ENCODE data around the gene CCDC33.

- TF ChIP-seq, protein P1, sequence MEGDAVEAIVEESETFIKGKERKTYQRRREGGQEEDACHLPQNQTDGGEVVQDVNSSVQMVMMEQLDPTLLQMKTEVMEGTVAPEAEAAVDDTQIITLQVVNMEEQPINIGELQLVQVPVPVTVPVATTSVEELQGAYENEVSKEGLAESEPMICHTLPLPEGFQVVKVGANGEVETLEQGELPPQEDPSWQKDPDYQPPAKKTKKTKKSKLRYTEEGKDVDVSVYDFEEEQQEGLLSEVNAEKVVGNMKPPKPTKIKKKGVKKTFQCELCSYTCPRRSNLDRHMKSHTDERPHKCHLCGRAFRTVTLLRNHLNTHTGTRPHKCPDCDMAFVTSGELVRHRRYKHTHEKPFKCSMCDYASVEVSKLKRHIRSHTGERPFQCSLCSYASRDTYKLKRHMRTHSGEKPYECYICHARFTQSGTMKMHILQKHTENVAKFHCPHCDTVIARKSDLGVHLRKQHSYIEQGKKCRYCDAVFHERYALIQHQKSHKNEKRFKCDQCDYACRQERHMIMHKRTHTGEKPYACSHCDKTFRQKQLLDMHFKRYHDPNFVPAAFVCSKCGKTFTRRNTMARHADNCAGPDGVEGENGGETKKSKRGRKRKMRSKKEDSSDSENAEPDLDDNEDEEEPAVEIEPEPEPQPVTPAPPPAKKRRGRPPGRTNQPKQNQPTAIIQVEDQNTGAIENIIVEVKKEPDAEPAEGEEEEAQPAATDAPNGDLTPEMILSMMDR (IDR thresholded peaks at IDR 0.05; ENCODE audit: poor library complexity) = no peak
- no peak for TF ChIP-seq EZH2 (IDR thresholded peaks at IDR 0.05; ENCODE audit: borderline replicate concordance)
Observed at GRCh38 chr15:74258456-74259291, 22.5 kb downstream of the CCDC33 start.
